H1 (cell line): Measurements from ENCODE around the gene STARD4. TPM values are rescaled to one million over a fixed set of nuclear protein-coding genes. Genes with fewer than 3 reads are reported as not detected.

Source experiments
- CTCF ChIA-PET: fragments of 300-600 bp; sonication (Branson Sonifier 250); formaldehyde crosslinking; loops from one replicate; lab custom pipeline; 2021; ENCODE audit not compliant: partially characterized antibody; lab: Charles Lee
- POLR2A ChIA-PET: fragments of 300-600 bp; sonication (Branson Sonifier 250); formaldehyde crosslinking; loops from one replicate; lab custom pipeline; 2021; ENCODE audit warnings: inconsistent platforms; ENCODE audit not compliant: partially characterized antibody; lab: Charles Lee
- DNase-seq, 2 experiments: peaks; one replicate each; pipeline versions ENCODE4 v3.0.0 to v3.0.0-alpha.2; 2010 to 2022; ENCODE audit warnings: low spot score in 2 of 2, low read depth in 1 of 2, mixed read lengths in 1 of 2
- FAIRE-seq: peaks from 2 replicates; lab custom pipeline; 2011; peaks lifted over from hg19 to GRCh38; lab: Jason Lieb, UNC
- H2AFZ ChIP-seq: 2 replicates; pipeline ENCODE4 v1.8.1; 2012; ENCODE audit warnings: low read length, inconsistent platforms
- H2AK5ac ChIP-seq: 2 replicates; pipeline ENCODE4 v1.6.1; 2013; ENCODE audit warnings: low read depth, low read length
- H2BK120ac ChIP-seq: replicated peaks from 2 replicates; pipeline ENCODE3; 2013; ENCODE audit warnings: low read depth, low read length, inconsistent platforms
- H2BK12ac ChIP-seq: 2 replicates; pipeline ENCODE4 v1.6.1; 2013; ENCODE audit warnings: low read depth, low read length
- H2BK15ac ChIP-seq: 2 replicates; pipeline ENCODE4 v1.6.1; 2013; ENCODE audit warnings: low read length
- H2BK20ac ChIP-seq: 2 replicates; pipeline ENCODE4 v1.6.1; 2013; ENCODE audit warnings: low read length
- H2BK5ac ChIP-seq: 2 replicates; pipeline ENCODE4 v1.6.1; 2013; ENCODE audit warnings: low read depth, low read length
- H3K14ac ChIP-seq: 2 replicates; pipeline ENCODE4 v1.6.1; 2013; ENCODE audit warnings: inconsistent platforms; ENCODE audit not compliant: insufficient read length
- H3K18ac ChIP-seq: 2 replicates; pipeline ENCODE4 v1.6.1; 2013; ENCODE audit warnings: low read length; ENCODE audit errors: extremely low read depth
- H3K23ac ChIP-seq: 2 replicates; pipeline ENCODE4 v1.6.1; 2013; ENCODE audit warnings: inconsistent platforms; ENCODE audit not compliant: insufficient read length
- H3K23me2 ChIP-seq: 2 replicates; pipeline ENCODE4 v1.6.1; 2013; ENCODE audit warnings: low read depth, low read length
- H3K27ac ChIP-seq: 2 replicates; pipeline ENCODE4 v1.6.1; 2011; ENCODE audit warnings: low read depth, low read length, inconsistent platforms
- H3K27me3 ChIP-seq, 4 experiments: replicated peaks in 1 of 4; 1 replicate in 1 of 4; 2 replicates in 3 of 4; pipeline versions ENCODE4 v1.6.1 to v1.8.1; 2011 to 2013; ENCODE audit warnings: low read length in 3 of 4, mild to moderate bottlenecking in 3 of 4, inconsistent platforms in 2 of 4, mixed read lengths in 2 of 4, moderate library complexity in 1 of 4; ENCODE audit not compliant: control insufficient read depth in 3 of 4, insufficient read depth in 3 of 4; ENCODE audit errors: extremely low read depth in 1 of 4
- H3K36me3 ChIP-seq, 4 experiments: 2 replicates each; pipeline versions ENCODE4 v1.6.1 to v1.8.1; 2011 to 2013; ENCODE audit warnings: mild to moderate bottlenecking in 4 of 4, low read length in 3 of 4, moderate library complexity in 2 of 4, control low read depth in 1 of 4, inconsistent platforms in 1 of 4; ENCODE audit not compliant: insufficient read depth in 4 of 4, control insufficient read depth in 2 of 4
- H3K4ac ChIP-seq: replicated peaks from 2 replicates; pipeline ENCODE3; 2013; ENCODE audit warnings: low read length, low read depth, mixed read lengths, inconsistent platforms; ENCODE audit not compliant: insufficient read length
- H3K4me1 ChIP-seq, 4 experiments: replicated peaks in 1 of 4; 1 replicate in 1 of 4; 2 replicates in 3 of 4; pipeline versions ENCODE4 v1.6.1 to v1.8.1; 2011 to 2013; ENCODE audit warnings: low read length in 3 of 4, inconsistent platforms in 2 of 4, mixed read lengths in 1 of 4; ENCODE audit not compliant: insufficient read depth in 4 of 4, control insufficient read depth in 3 of 4
- H3K4me2 ChIP-seq, 2 experiments: 2 replicates each; pipeline versions ENCODE4 v1.6.1 to v1.8.1; 2011 to 2013; ENCODE audit warnings: low read depth in 2 of 2, low read length in 2 of 2, control low read depth in 1 of 2, inconsistent platforms in 1 of 2, mild to moderate bottlenecking in 1 of 2; ENCODE audit not compliant: insufficient read depth in 1 of 2
- H3K4me3 ChIP-seq, 4 experiments: fragments of 200-600, 300-600 bp in 1 of 4; sonication (generic), shearing (Covaris generic), sonication (Bioruptor Twin) in 1 of 4; 2 replicates each; pipeline versions ENCODE4 v1.5.1 to v1.8.1; 2011 to 2016; ENCODE audit warnings: low read length in 4 of 4, low read depth in 3 of 4, control low read depth in 2 of 4, inconsistent platforms in 2 of 4, mild to moderate bottlenecking in 2 of 4, mixed read lengths in 1 of 4, moderate library complexity in 1 of 4; ENCODE audit not compliant: insufficient read depth in 2 of 4; ENCODE audit errors: extremely low read depth in 1 of 4
- H3K56ac ChIP-seq: replicated peaks from 2 replicates; pipeline ENCODE3; 2013; ENCODE audit warnings: low read depth, mild to moderate bottlenecking, mixed read lengths, low read length, inconsistent platforms; ENCODE audit not compliant: insufficient read length
- H3K79me1 ChIP-seq: 2 replicates; pipeline ENCODE4 v1.6.1; 2013; ENCODE audit warnings: low read depth, low read length, control low read depth
- H3K79me2 ChIP-seq, 2 experiments: 2 replicates each; pipeline versions ENCODE4 v1.6.1 to v1.8.1; 2012 to 2013; ENCODE audit warnings: low read length in 2 of 2, mild to moderate bottlenecking in 2 of 2, inconsistent platforms in 1 of 2; ENCODE audit not compliant: insufficient read depth in 2 of 2, control insufficient read depth in 1 of 2
- H3K9ac ChIP-seq, 4 experiments: replicated peaks in 1 of 4; 1 replicate in 1 of 4; 2 replicates in 3 of 4; pipeline versions ENCODE4 v1.6.1 to v1.8.1; 2011 to 2013; ENCODE audit warnings: low read depth in 3 of 4, low read length in 3 of 4, control low read depth in 2 of 4, mild to moderate bottlenecking in 2 of 4, moderate library complexity in 2 of 4, inconsistent platforms in 1 of 4; ENCODE audit errors: extremely low read depth in 1 of 4
- H3K9me3 ChIP-seq, 2 experiments: 2 replicates each; pipeline versions ENCODE4 v1.6.1 to v1.8.1; 2012 to 2013; ENCODE audit warnings: mild to moderate bottlenecking in 2 of 2, moderate library complexity in 2 of 2, control low read depth in 1 of 2, inconsistent platforms in 1 of 2, low read depth in 1 of 2, low read length in 1 of 2, mixed read lengths in 1 of 2; ENCODE audit not compliant: insufficient read depth in 2 of 2
- H4K20me1 ChIP-seq, 2 experiments: replicated peaks in 1 of 2; 2 replicates each; pipeline versions ENCODE3 to v1.8.1; 2011 to 2013; ENCODE audit warnings: inconsistent platforms in 2 of 2, low read length in 2 of 2, mild to moderate bottlenecking in 1 of 2; ENCODE audit not compliant: insufficient read depth in 2 of 2, control insufficient read depth in 1 of 2
- H4K5ac ChIP-seq: 2 replicates; pipeline ENCODE4 v1.6.1; 2013; ENCODE audit warnings: low read length, low read depth, mixed read lengths, inconsistent platforms; ENCODE audit not compliant: insufficient read length
- H4K8ac ChIP-seq: 2 replicates; pipeline ENCODE4 v1.8.0; 2013; ENCODE audit warnings: mild to moderate bottlenecking, moderate library complexity, low read length, inconsistent platforms; ENCODE audit not compliant: insufficient read depth; ENCODE audit errors: extremely low read depth
- H4K91ac ChIP-seq: replicated peaks from 2 replicates; pipeline ENCODE3; 2013; ENCODE audit warnings: low read length, mixed read lengths, inconsistent platforms; ENCODE audit not compliant: insufficient read length
- BACH1 ChIP-seq: IDR thresholded peaks from 2 replicates; pipeline ENCODE4 v1.6.1; 2012; ENCODE audit warnings: low read length, improper control_type of control experiment
- RFX5 ChIP-seq: IDR thresholded peaks from 2 replicates; pipeline ENCODE4 v1.6.1; 2011; ENCODE audit warnings: low read depth, low read length, improper control_type of control experiment, borderline replicate concordance
- SUZ12 ChIP-seq: fragments of 200-600 bp; sonication (generic); IDR thresholded peaks from 2 replicates; pipeline ENCODE4 v1.6.1; 2012; ENCODE audit warnings: mild to moderate bottlenecking, inconsistent platforms, low read length, moderate library complexity, mixed read lengths
- TBP ChIP-seq: IDR thresholded peaks from 2 replicates; pipeline ENCODE4 v1.6.1; 2011; ENCODE audit warnings: low read depth, low read length, improper control_type of control experiment
- WGBS, 2 experiments: shearing (Covaris generic) in 1 of 2; methylation state at CpG; one replicate each; pipeline versions ENCODE4 v1.1.6 to v1.1.7; 2013 to 2015; ENCODE audit warnings: low lambda C conversion rate in 2 of 2, mixed read lengths in 2 of 2, inconsistent platforms in 1 of 2, low coverage in 1 of 2, missing lambda C conversion rate in 1 of 2; ENCODE audit not compliant: insufficient replicate concordance in 2 of 2, insufficient coverage in 1 of 2, insufficient read length in 1 of 2; ENCODE audit errors: extremely low coverage in 1 of 2, missing lambda C conversion rate in 1 of 2; 5-methylcytosine and 5-hydroxymethylcytosine counted together
- polyA plus RNA-seq, 7 experiments: library from polyadenylated mRNA; depleted of rRNA in 3 of 7; stranded (reverse) in 5 of 7; unstranded in 2 of 7; fragments of >200 nt in 5 of 7; fragments of 200-250 nt in 2 of 7; gene quantifications; 1 replicate in 5 of 7; 2 replicates in 1 of 7; 4 replicates in 1 of 7; pipeline versions ENCODE4 v1.2.1 to v1.2.3, GENCODE V29; 2011 to 2013; ENCODE audit warnings: missing spikeins in 2 of 7, mixed read lengths in 2 of 7
- total RNA-seq: library from RNA; stranded (reverse); fragmentation: NEBNext Ultra II Directional; extraction: Animal tissue kit (Norgen Biotek cat#: 25700); gene quantifications from 2 replicates; pipeline ENCODE4 v1.2.1, GENCODE V29; 2021
- TF ChIP-seq, protein P1 (sequence below): IDR thresholded peaks from 2 replicates; pipeline ENCODE4 v1.6.1; 2011; ENCODE audit warnings: low read length, improper control_type of control experiment

The STARD4 gene
- total and polyA plus RNA-seq, 2 of the 8 experiments (the other 6 are each of a cell fraction or from before 2014, with no cell fraction given): 10.8 to 47.9 TPM

DNA sequence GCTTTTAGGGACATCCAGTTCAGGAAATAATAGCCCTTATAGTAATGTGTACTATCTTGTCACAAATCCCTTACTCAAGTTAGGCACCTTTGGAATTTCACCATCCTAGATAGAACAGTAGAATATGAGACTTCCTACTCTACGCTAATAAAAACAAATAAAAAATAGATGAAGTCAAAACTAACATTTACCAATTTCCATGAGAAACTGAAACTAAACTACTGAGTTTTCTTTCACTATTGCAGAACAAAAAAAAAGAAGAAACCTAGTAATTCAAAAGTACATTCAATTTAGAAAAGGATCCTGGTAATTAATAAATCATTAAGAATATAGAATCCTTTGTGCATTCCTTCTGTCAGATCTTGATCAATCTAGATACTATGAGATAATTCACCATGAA lies 14.0 kb downstream of the STARD4 start:
- H4K20me1 ChIP-seq: peaks cover 0 to 2% of the 10 kb centered on the region in 2 experiments
- H2AFZ ChIP-seq: no peak overlapping the region
- no peak overlapping the region for H3K23ac ChIP-seq
- whole genome bisulfite sequencing, 2 experiments: 93% methylated on average over 1 of the region's 1 CpG; no CpG with 5 or more reads in 1 of the 2 experiments
- no peak for TF ChIP-seq SUZ12
- TF ChIP-seq TBP: no peak
- no peak for TF ChIP-seq BACH1
- TF ChIP-seq, protein P1, sequence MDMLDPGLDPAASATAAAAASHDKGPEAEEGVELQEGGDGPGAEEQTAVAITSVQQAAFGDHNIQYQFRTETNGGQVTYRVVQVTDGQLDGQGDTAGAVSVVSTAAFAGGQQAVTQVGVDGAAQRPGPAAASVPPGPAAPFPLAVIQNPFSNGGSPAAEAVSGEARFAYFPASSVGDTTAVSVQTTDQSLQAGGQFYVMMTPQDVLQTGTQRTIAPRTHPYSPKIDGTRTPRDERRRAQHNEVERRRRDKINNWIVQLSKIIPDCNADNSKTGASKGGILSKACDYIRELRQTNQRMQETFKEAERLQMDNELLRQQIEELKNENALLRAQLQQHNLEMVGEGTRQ: no peak
- TF ChIP-seq RFX5: no peak
- FAIRE-seq (no peak), DNase-seq (no peak)
- no peak overlapping the region for H3K4me3 ChIP-seq
- H4K8ac ChIP-seq: no peak overlapping the region
- H3K56ac ChIP-seq: no peak overlapping the region
- H2BK20ac ChIP-seq: no peak overlapping the region
- H3K4me1 ChIP-seq: no peaks in the 10 kb centered on the region
- no peak overlapping the region for H2BK5ac ChIP-seq
- no peak overlapping the region for H4K91ac ChIP-seq
- no peak overlapping the region for H3K4me2 ChIP-seq
- no peaks in the 10 kb centered on the region for H3K23me2 ChIP-seq
- no peak overlapping the region for H3K18ac ChIP-seq
- no peak overlapping the region for H2BK120ac ChIP-seq
- no peak overlapping the region for H3K27ac ChIP-seq
- POLR2A ChIA-PET: no interaction called here
- H2AK5ac ChIP-seq: no peak overlapping the region
- H2BK15ac ChIP-seq: no peak overlapping the region
- H3K79me2 ChIP-seq: peaks cover 0 to 5% of the 10 kb centered on the region in 2 experiments; a peak in 1 of 4 replicates
- no peaks in the 10 kb centered on the region for H3K27me3 ChIP-seq
- H3K79me1 ChIP-seq: no peaks in the 10 kb centered on the region
- H3K9me3 ChIP-seq: no peaks in the 10 kb centered on the region
- H3K9ac ChIP-seq: no peak overlapping the region
- CTCF ChIA-PET: interaction anchor here (1.0 kb wide), 1 partner anchor 37 kb away, joined by 3 read pairs; no protein-coding TSS in a partner anchor
- H4K5ac ChIP-seq: no peak overlapping the region
- H3K4ac ChIP-seq: no peak overlapping the region
- peaks cover 2 to 62% (median 23%) of the 10 kb centered on the region in 4 experiments; a peak in 6 of 8 replicates for H3K36me3 ChIP-seq
- no peak overlapping the region for H3K14ac ChIP-seq
- H2BK12ac ChIP-seq: no peak overlapping the region
